Smooth muscle cell of the umbilical artery (primary cell): ENCODE results near the gene DCAF4L1. TPM values are rescaled to one million over a fixed set of nuclear protein-coding genes. Genes with fewer than 3 reads are reported as not detected.

Experiments
- total RNA-seq: library from RNA; depleted of rRNA; stranded (reverse); fragments of >200 nt; gene quantifications from 2 replicates; pipeline ENCODE4 v1.2.3, GENCODE V29; 2014

Gene DCAF4L1
- total RNA-seq = under 0.01 and 0.23 TPM in 2 replicates

GRCh38 chr4:41981456-41981855 is at the start of gene DCAF4L1:
TSS of gene DCAF4L1 (plus strand) at chr4:41981756. CDS start at chr4:41981793, 37 bp downstream.

GRCh38 chr4:41934901-41935651 is 46.5 kb upstream of the DCAF4L1 start, which contains the start of gene TMEM33:
TSS of gene TMEM33 (plus strand) at chr4:41935429. CDS start at chr4:41935485, 56 bp downstream.

GRCh38 chr4:41990365-41991111 is 9.0 kb downstream of the DCAF4L1 start, which contains the start of gene SLC30A9:
TSS of gene SLC30A9 (plus strand) at chr4:41990530. CDS start at chr4:41990652, 122 bp downstream.

Other genes with a start within 250 kb of the DCAF4L1 start
- gene PHOX2B, start 233.0 kb upstream of the DCAF4L1 start, total RNA-seq = not detected in 2 replicates
- 41.9 and 59.3 TPM in 2 replicates for gene TMEM33, start 46.3 kb upstream of the DCAF4L1 start, total RNA-seq
- 74.5 and 120 TPM in 2 replicates for gene SLC30A9, start 8.8 kb downstream of the DCAF4L1 start, total RNA-seq
- gene BEND4, start 170.9 kb downstream of the DCAF4L1 start, total RNA-seq = not detected in 2 replicates